Left ventricle myocardium inferior (tissue), 1 donor: ENCODE data around the gene PPFIA2. TPM values are rescaled to one million over a fixed set of nuclear protein-coding genes. Genes with fewer than 3 reads are reported as not detected.

ENCODE experiments used
- DNase-seq: peaks from one replicate; pipeline ENCODE4 v3.0.0-alpha.2; 2020
- H3K27ac ChIP-seq: fragments of 200-600 bp; replicated peaks from 2 replicates; pipeline ENCODE4 v1.8.0; 2021
- H3K27me3 ChIP-seq: fragments of 200-600 bp; 2 replicates; pipeline ENCODE4 v1.8.0; 2021; ENCODE audit warnings: low read depth
- H3K36me3 ChIP-seq: fragments of 200-600 bp; 2 replicates; pipeline ENCODE4 v1.8.0; 2021
- H3K4me1 ChIP-seq: fragments of 200-600 bp; 2 replicates; pipeline ENCODE4 v1.8.0; 2021
- H3K4me3 ChIP-seq: fragments of 200-600 bp; 2 replicates; pipeline ENCODE4 v1.8.0; 2021; ENCODE audit warnings: mild to moderate bottlenecking, moderate library complexity
- H3K9me3 ChIP-seq: fragments of 200-600 bp; replicated peaks from 2 replicates; pipeline ENCODE4 v1.8.0; 2021
- CTCF ChIP-seq: fragments of 200-600 bp; IDR thresholded peaks from 2 replicates; pipeline ENCODE4 v1.8.0; 2021; ENCODE audit warnings: antibody characterized with exemption, mild to moderate bottlenecking, borderline replicate concordance
- intact Hi-C: fragments of 100-400 bp; cut with micrococcal nuclease; formaldehyde crosslinking; loops from one replicate; pipeline ENCODE4 v1.11.0; 2022
- total RNA-seq: library from RNA; stranded (reverse); fragmentation: NEBNext Ultra II Directional; extraction: Animal tissue kit (Norgen Biotek cat#: 25700); gene quantifications from one replicate; pipeline ENCODE4 v1.2.1, GENCODE V29; 2021
- donor health status: DM: no; HTN: yes; CAD: no; lungs with severe emphysema.

Gene PPFIA2
- total RNA-seq, 1 donor from 2014 or later: 0.82 TPM

- DNase-seq: no peak
- H3K27ac ChIP-seq: no peak overlapping the region
- H3K36me3 ChIP-seq: peaks cover 4% of the 10 kb centered on the region
- no peaks in the 10 kb centered on the region for H3K27me3 ChIP-seq
- no peaks in the 10 kb centered on the region for H3K4me1 ChIP-seq
- no peak overlapping the region for H3K4me3 ChIP-seq
- intact Hi-C loops: no loop called here
- no peaks in the 10 kb centered on the region for H3K9me3 ChIP-seq
- no peak for TF ChIP-seq CTCF
Measured at GRCh38 chr12:81252228-81252627, 506.9 kb downstream of the PPFIA2 start.

- intact Hi-C loops: no loop called here
- no peak for DNase-seq
- Histone ChIP-seq H3K4me3 (no peak overlapping the region), H3K36me3 (no peaks in the 10 kb centered on the region), H3K27ac (no peak overlapping the region), H3K9me3 (no peaks in the 10 kb centered on the region), H3K4me1 (no peaks in the 10 kb centered on the region), H3K27me3 (no peaks in the 10 kb centered on the region)
- no peak for TF ChIP-seq CTCF
Measured at GRCh38 chr12:81249976-81250375, 509.2 kb downstream of the PPFIA2 start.

GRCh38 chr12:81245907-81246570 is 513.1 kb downstream of the PPFIA2 start:
- Histone ChIP-seq H3K4me1 (no peaks in the 10 kb centered on the region), H3K9me3 (no peaks in the 10 kb centered on the region), H3K27ac (no peak overlapping the region), H3K27me3 (no peaks in the 10 kb centered on the region), H3K36me3 (no peaks in the 10 kb centered on the region), H3K4me3 (no peak overlapping the region)
- intact Hi-C loops: no loop called here
- no peak for DNase-seq
- no peak for TF ChIP-seq CTCF

- Histone ChIP-seq H3K4me1 (no peaks in the 10 kb centered on the region), H3K36me3 (peaks cover 3% of the 10 kb centered on the region), H3K4me3 (no peak overlapping the region), H3K27me3 (no peaks in the 10 kb centered on the region), H3K27ac (no peak overlapping the region), H3K9me3 (no peaks in the 10 kb centered on the region)
- TF ChIP-seq CTCF: no peak
- intact Hi-C loops: no loop called here
- no peak for DNase-seq
Measured at GRCh38 chr12:81245458-81245857, 513.7 kb downstream of the PPFIA2 start.

- peak overlapping the region; percentile 42 for H3K27ac ChIP-seq
- DNase-seq: no peak
- TF ChIP-seq CTCF: no peak
- intact Hi-C loops: no loop called here
- H3K4me1 ChIP-seq: peaks cover 6% of the 10 kb centered on the region
- H3K4me3 ChIP-seq: no peak overlapping the region
- H3K36me3 ChIP-seq: peaks cover 16% of the 10 kb centered on the region
- no peaks in the 10 kb centered on the region for H3K27me3 ChIP-seq
- no peaks in the 10 kb centered on the region for H3K9me3 ChIP-seq
Measured at GRCh38 chr12:81231574-81232368, 527.4 kb downstream of the PPFIA2 start.
